H9 (cell line): ENCODE results near the gene SLC4A2. TPM values are rescaled to one million over a fixed set of nuclear protein-coding genes. Genes with fewer than 3 reads are reported as not detected.

ENCODE experiments used
- DNase-seq: peaks from one replicate; pipeline ENCODE4 v3.0.0-alpha.2; 2017
- H2AFZ ChIP-seq: one replicate; pipeline ENCODE4 v1.6.1; 2013; ENCODE audit warnings: mild to moderate bottlenecking, low read length, control low read depth, moderate library complexity
- H2AK5ac ChIP-seq: 2 replicates; pipeline ENCODE4 v1.6.1; 2013; ENCODE audit warnings: low read length, control low read depth, mixed read lengths; ENCODE audit not compliant: insufficient read length
- H2BK120ac ChIP-seq: one replicate; pipeline ENCODE4 v1.6.1; 2013; ENCODE audit warnings: low read depth, mild to moderate bottlenecking, low read length, control low read depth, inconsistent platforms; ENCODE audit not compliant: poor library complexity, severe bottlenecking
- H2BK12ac ChIP-seq: 2 replicates; pipeline ENCODE4 v1.6.1; 2013; ENCODE audit warnings: low read length, control low read depth, mixed read lengths, low read depth; ENCODE audit not compliant: insufficient read length
- H2BK15ac ChIP-seq: 2 replicates; pipeline ENCODE4 v1.6.1; 2013; ENCODE audit warnings: low read depth, low read length, control low read depth
- H2BK20ac ChIP-seq: one replicate; pipeline ENCODE4 v1.6.1; 2013; ENCODE audit warnings: low read depth, mild to moderate bottlenecking, low read length, control low read depth, inconsistent platforms; ENCODE audit not compliant: poor library complexity, severe bottlenecking
- H2BK5ac ChIP-seq: 2 replicates; pipeline ENCODE4 v1.6.1; 2013; ENCODE audit warnings: low read length, control low read depth, mixed read lengths; ENCODE audit not compliant: insufficient read length
- H3K14ac ChIP-seq: 2 replicates; pipeline ENCODE4 v1.6.1; 2013; ENCODE audit warnings: low read length, control low read depth; ENCODE audit not compliant: insufficient read depth
- H3K18ac ChIP-seq: 2 replicates; pipeline ENCODE4 v1.6.1; 2013; ENCODE audit warnings: low read depth, mild to moderate bottlenecking, mixed read lengths, low read length, control low read depth; ENCODE audit not compliant: insufficient read length
- H3K23ac ChIP-seq: 2 replicates; pipeline ENCODE4 v1.6.1; 2013; ENCODE audit warnings: low read length, control low read depth, mixed read lengths, low read depth; ENCODE audit not compliant: insufficient read length
- H3K23me2 ChIP-seq: 2 replicates; pipeline ENCODE4 v1.6.1; 2013; ENCODE audit warnings: low read depth, mild to moderate bottlenecking, mixed read lengths, low read length, control low read depth; ENCODE audit not compliant: insufficient read length, poor library complexity, severe bottlenecking
- H3K27ac ChIP-seq: 2 replicates; pipeline ENCODE4 v1.5.1; 2013; ENCODE audit warnings: low read length, control low read depth, mixed read lengths, low read depth; ENCODE audit not compliant: insufficient read length
- H3K27me3 ChIP-seq: 2 replicates; pipeline ENCODE4 v1.6.1; 2013; ENCODE audit warnings: low read length, control low read depth, inconsistent platforms; ENCODE audit not compliant: insufficient read depth
- H3K4ac ChIP-seq: 2 replicates; pipeline ENCODE4 v1.6.1; 2013; ENCODE audit warnings: low read depth, mild to moderate bottlenecking, control low read depth, inconsistent platforms, low read length, moderate library complexity
- H3K4me1 ChIP-seq: 2 replicates; pipeline ENCODE4 v1.6.1; 2013; ENCODE audit warnings: low read length, control low read depth, inconsistent platforms; ENCODE audit not compliant: insufficient read depth
- H3K4me2 ChIP-seq: 2 replicates; pipeline ENCODE4 v1.6.1; 2013; ENCODE audit warnings: low read length, control low read depth, mixed read lengths; ENCODE audit not compliant: insufficient read length, insufficient read depth
- H3K56ac ChIP-seq: 2 replicates; pipeline ENCODE4 v1.6.1; 2013; ENCODE audit warnings: low read depth, mild to moderate bottlenecking, mixed read lengths, low read length, control low read depth; ENCODE audit not compliant: insufficient read length
- H3K79me1 ChIP-seq: 2 replicates; pipeline ENCODE4 v1.6.1; 2013; ENCODE audit warnings: low read depth, mild to moderate bottlenecking, moderate library complexity, low read length, control low read depth, inconsistent platforms; ENCODE audit not compliant: insufficient read depth, poor library complexity, severe bottlenecking
- H3K79me2 ChIP-seq: 2 replicates; pipeline ENCODE4 v1.6.1; 2013; ENCODE audit warnings: low read length, control low read depth, inconsistent platforms; ENCODE audit not compliant: insufficient read depth
- H3K9ac ChIP-seq: 2 replicates; pipeline ENCODE4 v1.6.1; 2013; ENCODE audit warnings: low read length, control low read depth, mixed read lengths; ENCODE audit not compliant: insufficient read length; ENCODE audit errors: extremely low read depth
- H3K9me3 ChIP-seq: one replicate; pipeline ENCODE4 v1.6.1; 2013; ENCODE audit warnings: low read depth, low read length, inconsistent platforms; ENCODE audit not compliant: control insufficient read depth
- H3T11ph ChIP-seq: one replicate; pipeline ENCODE4 v1.6.1; 2013; ENCODE audit warnings: mild to moderate bottlenecking, low read length, control low read depth, inconsistent platforms
- H4K20me1 ChIP-seq: one replicate; pipeline ENCODE4 v1.6.1; 2013; ENCODE audit not compliant: control insufficient read depth, insufficient read length, insufficient read depth
- H4K5ac ChIP-seq: 2 replicates; pipeline ENCODE4 v1.6.1; 2013; ENCODE audit warnings: low read depth, mild to moderate bottlenecking, mixed read lengths, low read length, control low read depth; ENCODE audit not compliant: insufficient read length
- H4K8ac ChIP-seq: replicated peaks from 2 replicates; pipeline ENCODE4 v1.6.1; 2013; ENCODE audit warnings: low read length, control low read depth, mixed read lengths, low read depth; ENCODE audit not compliant: insufficient read length
- H4K91ac ChIP-seq: 2 replicates; pipeline ENCODE4 v1.6.1; 2013; ENCODE audit warnings: low read depth, mild to moderate bottlenecking, moderate library complexity, mixed read lengths, low read length, control low read depth; ENCODE audit not compliant: insufficient read length
- H3K27ac Mint-ChIP-seq, 3 experiments: 2 replicates in 2 of 3; 3 replicates in 1 of 3; pipeline ENCODE4 v1.8.0; 2020 to 2021; ENCODE audit warnings: mixed read lengths in 3 of 3, mild to moderate bottlenecking in 1 of 3, moderate library complexity in 1 of 3
- H3K27me3 Mint-ChIP-seq: 2 replicates; pipeline ENCODE4 v1.8.0; 2021; ENCODE audit warnings: low read depth, mild to moderate bottlenecking, moderate library complexity, mixed read lengths
- H3K36me3 Mint-ChIP-seq, 3 experiments: 2 replicates in 2 of 3; 3 replicates in 1 of 3; pipeline ENCODE4 v1.8.0; 2020 to 2021; ENCODE audit warnings: low read depth in 3 of 3, mixed read lengths in 3 of 3; ENCODE audit not compliant: insufficient read depth in 1 of 3
- H3K4me1 Mint-ChIP-seq, 2 experiments: 2 replicates each; pipeline ENCODE4 v1.8.0; 2020; ENCODE audit warnings: mixed read lengths in 2 of 2
- H3K4me3 Mint-ChIP-seq, 2 experiments: 2 replicates in 1 of 2; 3 replicates in 1 of 2; pipeline ENCODE4 v1.8.0; 2020 to 2021; ENCODE audit warnings: mild to moderate bottlenecking in 2 of 2, mixed read lengths in 2 of 2, moderate library complexity in 1 of 2
- H3K9me3 Mint-ChIP-seq, 2 experiments: 2 replicates in 1 of 2; 3 replicates in 1 of 2; pipeline ENCODE4 v1.8.0; 2020; ENCODE audit warnings: mild to moderate bottlenecking in 2 of 2, mixed read lengths in 2 of 2, moderate library complexity in 1 of 2
- CTCF ChIP-seq: fragments of 200-600 bp; sonication (generic); conservative IDR thresholded peaks from 3 replicates; pipeline ENCODE4 v1.8.0; 2021; ENCODE audit warnings: antibody characterized with exemption, mild to moderate bottlenecking
- WGBS: extraction: QIAGEN DNeasy Blood & Tissue Kit; methylation state at CpG from one replicate; pipeline ENCODE4 v1.1.7; 2013; ENCODE audit warnings: missing lambda C conversion rate, low lambda C conversion rate, mixed read lengths; ENCODE audit not compliant: insufficient read length; ENCODE audit errors: extremely low coverage; 5-methylcytosine and 5-hydroxymethylcytosine counted together
- total RNA-seq: library from RNA; stranded (reverse); gene quantifications from 2 replicates; pipeline ENCODE4 v1.2.1, GENCODE V29; 2021

The SLC4A2 gene
- total RNA-seq, 1 experiment from 2014 or later: 136 TPM

- H3K4me3 Mint-ChIP-seq: peak overlapping the region; percentile 86 to 87
- Histone ChIP-seq H3K18ac (no peak overlapping the region), H4K5ac (no peak overlapping the region), H4K20me1 (no peaks in the 10 kb centered on the region), H2BK12ac (no peak overlapping the region), H3K56ac (no peak overlapping the region), H3K14ac (no peak overlapping the region), H3K23ac (no peak overlapping the region), H2BK15ac (no peak overlapping the region), H2AFZ (no peak overlapping the region), H3K9me3 (no peaks in the 10 kb centered on the region), H3K4me2 (peak overlapping the region; percentile 88), H3T11ph (no peak overlapping the region), H2BK120ac (no peak overlapping the region), H3K4ac (no peak overlapping the region), H2BK5ac (no peak overlapping the region), H2AK5ac (no peak overlapping the region), H3K4me1 (peaks cover 2% of the 10 kb centered on the region; the same call in 1 of the 2 replicates), H4K8ac (no peak overlapping the region), H2BK20ac (no peak overlapping the region), H3K27me3 (no peaks in the 10 kb centered on the region; the same call in 1 of the 2 replicates), H4K91ac (no peak overlapping the region), H3K27ac (no peak overlapping the region), H3K23me2 (peaks cover 20% of the 10 kb centered on the region), H3K9ac (no peak overlapping the region), H3K79me1 (peaks cover 4% of the 10 kb centered on the region), H3K79me2 (peaks cover 2% of the 10 kb centered on the region; the same call in 1 of the 2 replicates)
- no peak for DNase-seq
- no CpG with 5 or more reads among the region's 3 CpGs for WGBS
- no peak overlapping the region for H3K27ac Mint-ChIP-seq
- TF ChIP-seq CTCF: no peak
- H3K4me1 Mint-ChIP-seq: peaks cover 34 to 44% of the 10 kb centered on the region in 2 experiments
- H3K36me3 Mint-ChIP-seq: peaks cover 0 to 6% (median 5%) of the 10 kb centered on the region in 3 experiments; a peak in 5 of 7 replicates
- H3K9me3 Mint-ChIP-seq: no peaks in the 10 kb centered on the region; a peak in 1 of 5 replicates
- H3K27me3 Mint-ChIP-seq: peaks cover 13% of the 10 kb centered on the region
These were observed 24.4 kb downstream of the SLC4A2 start for GRCh38 chr7:151083824-151084160.
